RCC 7860 (cell line): ENCODE results near the gene KRT16.
"Not testable (repeated sequence)": the region's sequence is repeated elsewhere in the genome, so short reads cannot be mapped to it uniquely, and the experiment has no call there.

Experiments used
- DNase-seq: peaks from one replicate; pipeline ENCODE4 v3.0.0-alpha.2; 2015; ENCODE audit warnings: low spot score
- FAIRE-seq: peaks from 2 replicates; lab custom pipeline; 2012; peaks lifted over from hg19 to GRCh38; lab: Jason Lieb, UNC

Gene KRT16

GRCh38 chr17:41648411-41649195 lies 36.0 kb upstream of the KRT16 start:
- FAIRE-seq (no peak), DNase-seq (peak; percentile 57)

- no peak for FAIRE-seq
- DNase-seq, result peak; percentile 60
Measured at GRCh38 chr17:41647940-41648410, 35.4 kb upstream of the KRT16 start.

- FAIRE-seq (peak; percentile 87), DNase-seq (peak; percentile 3)
Measured at GRCh38 chr17:41647038-41647813, 34.7 kb upstream of the KRT16 start.

GRCh38 chr17:41642252-41643156 lies 29.9 kb upstream of the KRT16 start:
- DNase-seq (no peak), FAIRE-seq (no peak)

- not testable (repeated sequence) for FAIRE-seq, DNase-seq
Measured at GRCh38 chr17:41640596-41640995, 28.0 kb upstream of the KRT16 start.

- DNase-seq, result no peak
- no peak for FAIRE-seq
Measured at GRCh38 chr17:41639492-41640473, 27.2 kb upstream of the KRT16 start.

- DNase-seq (no peak), FAIRE-seq (no peak)
Measured at GRCh38 chr17:41638941-41639340, 26.4 kb upstream of the KRT16 start.

- DNase-seq (no peak), FAIRE-seq (no peak)
Measured at GRCh38 chr17:41638194-41638593, 25.6 kb upstream of the KRT16 start.

GRCh38 chr17:41636652-41637051 lies 24.1 kb upstream of the KRT16 start:
- DNase-seq (no peak), FAIRE-seq (no peak)

- FAIRE-seq (no peak), DNase-seq (no peak)
Measured at GRCh38 chr17:41635121-41636097, 22.8 kb upstream of the KRT16 start.

- DNase-seq (no peak), FAIRE-seq (no peak)
Measured at GRCh38 chr17:41634639-41635038, 22.1 kb upstream of the KRT16 start.

GRCh38 chr17:41633556-41634199 lies 21.1 kb upstream of the KRT16 start:
- no peak for FAIRE-seq
- DNase-seq, result no peak

GRCh38 chr17:41632482-41633105 lies 20.0 kb upstream of the KRT16 start:
- DNase-seq, result no peak
- no peak for FAIRE-seq

- FAIRE-seq, result no peak
- no peak for DNase-seq
Measured at GRCh38 chr17:41631898-41632285, 19.3 kb upstream of the KRT16 start.

- DNase-seq, result no peak
- no peak for FAIRE-seq
Measured at GRCh38 chr17:41631025-41631897, 18.7 kb upstream of the KRT16 start.

- FAIRE-seq, result no peak
- DNase-seq, result no peak
Measured at GRCh38 chr17:41629826-41630670, 17.5 kb upstream of the KRT16 start.
